Activated T-cell treated with anti-CD3 and anti-CD28 coated beads, Interleukin-2, amount 50 U/mL, for 1 hour (primary cell): ENCODE data around the gene TICRR.

Experiments used
- DNase-seq: peaks from one replicate; pipeline ENCODE4 v3.0.0-alpha.2; 2020

TICRR gene

GRCh38 chr15:89629829-89630228 lies 54.6 kb downstream of the TICRR start:
- DNase-seq = no peak

- no peak for DNase-seq
These were observed 55.0 kb downstream of the TICRR start for GRCh38 chr15:89630260-89630659.

- no peak for DNase-seq
These were observed 56.0 kb downstream of the TICRR start for GRCh38 chr15:89630974-89631901.

- no peak for DNase-seq
These were observed 56.6 kb downstream of the TICRR start for GRCh38 chr15:89631902-89632264.

- DNase-seq = no peak
These were observed 57.5 kb downstream of the TICRR start for GRCh38 chr15:89632563-89633430.

GRCh38 chr15:89633585-89633984 lies 58.3 kb downstream of the TICRR start:
- DNase-seq = no peak

- DNase-seq = no peak
These were observed 65.0 kb downstream of the TICRR start for GRCh38 chr15:89640245-89640644.

- DNase-seq = no peak
These were observed 65.8 kb downstream of the TICRR start for GRCh38 chr15:89641053-89641452.

GRCh38 chr15:89642106-89642505 lies 66.8 kb downstream of the TICRR start:
- no peak for DNase-seq

GRCh38 chr15:89645680-89646079 lies 70.4 kb downstream of the TICRR start:
- DNase-seq = no peak

- DNase-seq = no peak
These were observed 71.3 kb downstream of the TICRR start for GRCh38 chr15:89646416-89647141.

GRCh38 chr15:89647191-89647851 lies 72.1 kb downstream of the TICRR start:
- peak; percentile 62 for DNase-seq

GRCh38 chr15:89648106-89649012 lies 73.1 kb downstream of the TICRR start:
- DNase-seq = no peak

GRCh38 chr15:89649013-89649625 lies 73.8 kb downstream of the TICRR start:
- DNase-seq = no peak

GRCh38 chr15:89649716-89650115 lies 74.4 kb downstream of the TICRR start:
- no peak for DNase-seq

- no peak for DNase-seq
These were observed 76.9 kb downstream of the TICRR start for GRCh38 chr15:89652131-89652530.

- no peak for DNase-seq
These were observed 77.4 kb downstream of the TICRR start for GRCh38 chr15:89652666-89653065.

GRCh38 chr15:89653578-89653977 lies 78.3 kb downstream of the TICRR start:
- no peak for DNase-seq

- no peak for DNase-seq
These were observed 79.1 kb downstream of the TICRR start for GRCh38 chr15:89654301-89654761.

- peak; percentile 26 for DNase-seq
These were observed 79.9 kb downstream of the TICRR start, which contains the start of gene KIF7 for GRCh38 chr15:89654847-89655805. KIF7 (minus strand) TSS chr15:89655467; CDS start chr15:89652930, 2,537 bp downstream.
